Smooth muscle cell (in vitro differentiated cells): ENCODE results near the gene ANKMY2. TPM values are rescaled to one million over a fixed set of nuclear protein-coding genes. Genes with fewer than 3 reads are reported as not detected.

Experiments used
- DNase-seq: peaks from one replicate; lab custom pipeline; 2025; ENCODE audit not compliant: unreplicated experiment; lab: John Stamatoyannopoulos, UW
- H2AFZ ChIP-seq: fragments of 200-600 bp; sonication (generic); 2 replicates; pipeline ENCODE4 v1.6.0; 2016; ENCODE audit warnings: antibody characterized with exemption, low read depth, mild to moderate bottlenecking
- H3F3A ChIP-seq: fragments of 200-600 bp; sonication (generic); 2 replicates; pipeline ENCODE4 v1.6.0; 2017; ENCODE audit warnings: antibody characterized with exemption, low read depth
- H3K27ac ChIP-seq: fragments of 200-600 bp; sonication (generic); 2 replicates; pipeline ENCODE4 v1.5.1; 2016; ENCODE audit warnings: low read depth, mild to moderate bottlenecking
- H3K27me3 ChIP-seq: fragments of 200-600 bp; sonication (generic); 2 replicates; pipeline ENCODE4 v1.6.1; 2016; ENCODE audit warnings: low read depth, mild to moderate bottlenecking
- H3K36me3 ChIP-seq: fragments of 200-600 bp; sonication (generic); 2 replicates; pipeline ENCODE4 v1.5.1; 2016; ENCODE audit warnings: low read depth
- H3K4me1 ChIP-seq: fragments of 200-600 bp; sonication (generic); 2 replicates; pipeline ENCODE4 v1.5.1; 2016; ENCODE audit warnings: low read depth
- H3K4me2 ChIP-seq: fragments of 200-600 bp; sonication (generic); 2 replicates; pipeline ENCODE4 v1.6.0; 2016; ENCODE audit warnings: mild to moderate bottlenecking
- H3K4me3 ChIP-seq: fragments of 200-600 bp; sonication (generic); 2 replicates; pipeline ENCODE4 v1.5.1; 2016; ENCODE audit warnings: mild to moderate bottlenecking
- H3K79me2 ChIP-seq: fragments of 200-600 bp; sonication (generic); 2 replicates; pipeline ENCODE4 v1.6.0; 2016; ENCODE audit warnings: low read depth, mild to moderate bottlenecking
- H3K9ac ChIP-seq: fragments of 200-600 bp; sonication (generic); 2 replicates; pipeline ENCODE4 v1.6.0; 2016; ENCODE audit warnings: low read depth
- H3K9me3 ChIP-seq: fragments of 200-600 bp; sonication (generic); replicated peaks from 2 replicates; pipeline ENCODE4 v1.5.1; 2016; ENCODE audit warnings: low read depth
- H4K20me1 ChIP-seq: fragments of 200-600 bp; sonication (generic); 2 replicates; pipeline ENCODE4 v1.6.0; 2016; ENCODE audit warnings: low read depth
- CTCF ChIP-seq: fragments of 200-600 bp; sonication (generic); IDR thresholded peaks from 2 replicates; pipeline ENCODE4 v1.5.1; 2017; ENCODE audit warnings: borderline replicate concordance, mild to moderate bottlenecking, antibody characterized with exemption; ENCODE audit not compliant: insufficient read depth, poor library complexity, severe bottlenecking
- WGBS: methylation state at CpG from one replicate; pipeline ENCODE4 v1.1.7; 2016; ENCODE audit warnings: low lambda C conversion rate; 5-methylcytosine and 5-hydroxymethylcytosine counted together
- polyA plus RNA-seq: library from polyadenylated mRNA; unstranded; fragments of >200 nt; fragmentation: Nextera tagmentation; extraction: Ambion mirVana; gene quantifications from 2 replicates; pipeline ENCODE4 v1.2.1, GENCODE V29; 2016
- total RNA-seq: library from RNA; depleted of rRNA; stranded (reverse); fragments of >200 nt; gene quantifications from 2 replicates; pipeline ENCODE4 v1.2.3, GENCODE V29; 2014

The ANKMY2 gene
- total and polyA plus RNA-seq, 2 experiments from 2014 or later: 24.0 to 28.0 TPM

GRCh38 chr7:16668049-16668858 lies 22.7 kb upstream of the ANKMY2 start:
- DNase-seq: peak; percentile 21
- peaks cover 67% of the 10 kb centered on the region for H3K79me2 ChIP-seq

GRCh38 chr7:16667355-16667754 lies 21.8 kb upstream of the ANKMY2 start:
- H2AFZ ChIP-seq: no peak overlapping the region
- peaks cover 23% of the 10 kb centered on the region for H3F3A ChIP-seq
- no peaks in the 10 kb centered on the region for H3K36me3 ChIP-seq
- no peaks in the 10 kb centered on the region for H3K9me3 ChIP-seq
- WGBS: 55% methylated on average over 3 of the region's 3 CpGs
- no peak for DNase-seq
- TF ChIP-seq CTCF: no peak
- H3K4me3 ChIP-seq: no peak overlapping the region
- H3K4me2 ChIP-seq: peak overlapping the region; percentile 69
- no peaks in the 10 kb centered on the region for H4K20me1 ChIP-seq
- H3K27ac ChIP-seq: peak overlapping the region; percentile 97
- peaks cover 28% of the 10 kb centered on the region for H3K4me1 ChIP-seq
- H3K27me3 ChIP-seq: no peaks in the 10 kb centered on the region
- peak overlapping the region; percentile 61 for H3K9ac ChIP-seq
- peaks cover 69% of the 10 kb centered on the region for H3K79me2 ChIP-seq

More at GRCh38 chr7:16668049-16668858, 22.7 kb upstream of the ANKMY2 start:
- Histone ChIP-seq H3K27ac (peak overlapping the region; percentile 97), H3K4me2 (peak overlapping the region; percentile 70), H3K9ac (peak overlapping the region; percentile 66), H3K27me3 (no peaks in the 10 kb centered on the region), H4K20me1 (no peaks in the 10 kb centered on the region), H2AFZ (no peak overlapping the region), H3F3A (peaks cover 23% of the 10 kb centered on the region), H3K36me3 (no peaks in the 10 kb centered on the region), H3K4me1 (peaks cover 24% of the 10 kb centered on the region), H3K9me3 (no peaks in the 10 kb centered on the region), H3K4me3 (peak overlapping the region; percentile 1)
- no peak for TF ChIP-seq CTCF
- WGBS: 20% methylated on average over 11 of the region's 11 CpGs

GRCh38 chr7:16661924-16662323 lies 16.4 kb upstream of the ANKMY2 start:
- no peaks in the 10 kb centered on the region for H3K36me3 ChIP-seq
- peaks cover 18% of the 10 kb centered on the region for H3F3A ChIP-seq
- H3K79me2 ChIP-seq: peaks cover 92% of the 10 kb centered on the region
- no peak overlapping the region for H3K9ac ChIP-seq
- H3K27ac ChIP-seq: peak overlapping the region; percentile 85
- peak overlapping the region; percentile 8 for H3K4me3 ChIP-seq
- no peak for TF ChIP-seq CTCF
- H4K20me1 ChIP-seq: no peaks in the 10 kb centered on the region
- no peak for DNase-seq
- peak overlapping the region; percentile 67 for H3K4me2 ChIP-seq
- peaks cover 48% of the 10 kb centered on the region for H3K4me1 ChIP-seq
- no peak overlapping the region for H2AFZ ChIP-seq
- H3K9me3 ChIP-seq: no peaks in the 10 kb centered on the region
- no peaks in the 10 kb centered on the region for H3K27me3 ChIP-seq
- WGBS: 6% methylated on average over 1 of the region's 1 CpG
